NCI-H2171 (cell line): ENCODE measurements around the gene SMIM44.
A peak's percentile ranks its signal among the peaks of the same experiment; 100 is the strongest.
"Not testable (repeated sequence)": the region's sequence is repeated elsewhere in the genome, so short reads cannot be mapped to it uniquely, and the experiment has no call there.

ENCODE experiments used
- DNase-seq: peaks from one replicate; lab custom pipeline; 2025; lab: John Stamatoyannopoulos, UW

SMIM44 gene

DNA sequence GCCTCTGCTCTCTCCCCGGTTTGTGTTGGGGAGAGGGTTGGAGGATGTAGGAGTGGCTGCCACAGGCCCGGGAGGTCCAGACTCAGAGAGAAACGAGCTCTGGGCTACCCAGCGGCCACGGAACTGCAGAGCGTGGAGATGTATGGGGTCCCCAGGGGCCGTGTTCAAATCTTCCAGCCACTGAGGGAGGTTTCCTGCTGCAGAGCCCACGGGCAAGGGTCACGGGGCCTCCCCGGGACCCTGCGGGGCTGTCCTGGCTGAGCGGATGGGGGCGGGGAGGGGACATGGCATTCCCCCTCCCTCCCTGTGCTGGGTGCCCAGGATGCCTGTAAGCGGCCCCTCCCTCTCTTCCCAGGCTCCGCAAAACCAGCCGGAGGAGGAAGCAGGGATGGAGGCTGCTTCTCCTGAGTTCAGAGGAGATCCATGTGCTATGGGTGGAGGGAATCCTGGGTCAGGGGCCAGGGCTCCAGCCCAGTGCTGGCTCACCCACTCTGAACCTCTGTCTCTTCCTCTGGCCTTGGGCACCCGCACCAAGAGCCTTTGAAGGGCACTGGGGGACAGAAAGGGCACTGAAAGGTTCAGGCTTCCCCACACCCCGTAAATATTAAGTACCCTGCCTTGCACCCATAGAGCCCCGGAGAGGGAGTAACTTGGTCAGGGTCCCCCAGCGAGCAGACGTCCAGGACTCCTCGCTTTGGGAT is 25.6 kb downstream of the SMIM44 start:
- no peak for DNase-seq

GRCh38 chr19:3456925-3457527 is 26.2 kb downstream of the SMIM44 start:
- no peak for DNase-seq

GRCh38 chr19:3455960-3456601 is 27.2 kb downstream of the SMIM44 start:
- DNase-seq: no peak

- no peak for DNase-seq
Measured at GRCh38 chr19:3455393-3455955, 27.8 kb downstream of the SMIM44 start.

DNA sequence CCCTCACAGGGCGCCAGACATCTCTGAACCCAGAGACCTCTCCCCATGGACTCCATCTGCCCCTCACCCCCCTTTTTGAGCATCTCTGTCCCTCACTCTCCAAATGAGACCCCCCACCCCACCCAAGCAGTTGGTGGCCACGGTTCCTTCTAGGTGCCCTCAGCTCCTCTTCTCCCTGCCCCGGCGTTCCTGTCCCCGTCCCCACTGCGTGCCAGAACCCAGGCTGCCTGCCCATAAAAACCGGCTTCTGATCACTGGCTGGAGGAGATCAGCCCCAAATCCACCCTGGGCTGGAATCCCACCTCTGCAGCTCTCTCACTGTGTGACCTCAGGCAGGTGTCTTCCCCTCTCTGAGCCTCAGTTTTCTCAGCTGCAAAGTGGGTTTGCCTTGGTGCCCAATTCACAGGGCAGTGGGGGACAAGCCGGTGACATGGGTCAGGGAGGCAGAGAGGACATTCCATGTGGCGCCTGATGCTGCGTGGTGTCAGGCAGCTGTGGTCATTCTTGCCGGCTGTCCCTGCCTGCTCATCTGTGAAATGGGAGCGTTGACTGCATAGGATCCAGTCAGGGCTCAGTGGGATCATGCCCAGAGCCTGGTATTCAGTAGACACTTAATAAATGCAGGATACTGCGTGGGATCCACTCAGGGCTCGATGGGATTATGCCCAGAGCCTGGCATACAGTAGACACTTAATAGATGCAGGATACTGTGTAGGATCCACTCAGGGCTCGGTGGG is 28.4 kb downstream of the SMIM44 start:
- DNase-seq: no peak

DNA sequence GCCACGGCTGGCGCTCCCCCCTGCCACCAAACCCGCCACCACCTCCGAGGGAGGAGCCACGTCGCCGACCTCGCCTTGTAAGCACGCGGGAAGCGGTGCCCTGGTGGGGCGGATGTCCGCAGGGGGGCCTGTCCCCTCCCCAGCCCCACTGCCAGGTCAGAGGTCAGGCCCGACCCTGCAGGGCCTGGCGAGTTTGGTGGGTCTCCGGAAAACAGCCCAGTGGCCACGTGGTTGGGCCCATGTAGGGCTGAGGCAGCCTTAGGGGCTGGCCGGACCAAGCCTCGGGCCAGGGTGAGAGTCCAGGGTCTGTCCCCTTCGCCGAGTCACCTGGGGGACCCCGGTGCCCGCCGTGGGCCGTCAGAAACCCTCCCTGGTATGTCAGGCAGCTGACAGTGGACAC is 29.4 kb downstream of the SMIM44 start:
- no peak for DNase-seq

DNA sequence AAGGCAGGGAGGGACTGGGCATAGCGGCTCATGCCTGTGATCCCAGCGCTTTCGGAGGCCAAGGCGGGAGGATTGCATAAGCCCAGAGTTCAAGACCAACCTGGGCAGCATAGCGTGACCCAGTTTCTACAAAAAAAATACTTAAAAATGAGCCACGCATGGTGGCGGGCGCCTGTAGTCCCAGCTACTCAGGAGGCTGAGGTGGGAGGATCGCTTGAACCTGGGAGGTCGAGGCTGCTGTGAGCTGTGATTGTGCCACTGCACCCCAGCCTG is 30.4 kb downstream of the SMIM44 start:
- DNase-seq: not testable (repeated sequence)

DNA sequence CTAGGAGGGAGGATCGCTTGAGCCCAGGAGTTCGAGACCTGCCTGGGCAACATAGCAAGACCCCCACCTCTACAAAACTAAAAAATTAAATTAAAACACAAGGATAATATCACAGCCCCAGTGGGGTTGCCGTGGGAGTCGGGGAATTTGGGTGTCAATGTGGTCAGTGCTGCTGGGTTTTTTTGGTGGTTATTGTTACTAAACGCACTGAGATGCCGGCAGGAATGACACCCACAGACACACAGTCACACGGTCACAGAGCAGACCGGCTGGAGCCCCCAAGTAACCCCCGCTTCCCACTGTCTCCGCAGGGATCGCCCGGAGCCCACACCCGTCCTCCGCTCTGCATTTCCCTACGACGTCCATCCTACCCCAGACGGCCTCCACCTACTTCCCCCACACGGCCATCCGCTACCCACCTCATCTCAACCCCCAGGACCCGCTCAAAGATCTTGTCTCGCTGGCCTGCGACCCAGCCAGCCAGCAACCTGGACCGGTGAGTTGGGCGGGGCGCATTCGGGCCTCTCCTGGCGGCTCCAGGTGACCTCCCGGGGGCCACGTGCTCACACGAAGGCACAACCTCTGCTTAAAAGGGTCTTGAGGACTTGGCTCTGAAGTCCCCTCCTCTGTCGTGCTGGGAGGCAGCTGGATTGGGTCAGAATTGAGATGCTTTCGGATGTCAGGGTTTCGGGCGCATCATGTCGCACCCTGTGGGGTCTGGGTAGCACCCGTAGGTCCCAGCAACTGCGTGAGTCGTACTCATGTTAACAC is 30.9 kb downstream of the SMIM44 start:
- DNase-seq: no peak

GRCh38 chr19:3451451-3451866 is 31.8 kb downstream of the SMIM44 start:
- DNase-seq: peak; percentile 60

- DNase-seq: no peak
Measured at GRCh38 chr19:3450796-3451411, 32.3 kb downstream of the SMIM44 start.

DNA sequence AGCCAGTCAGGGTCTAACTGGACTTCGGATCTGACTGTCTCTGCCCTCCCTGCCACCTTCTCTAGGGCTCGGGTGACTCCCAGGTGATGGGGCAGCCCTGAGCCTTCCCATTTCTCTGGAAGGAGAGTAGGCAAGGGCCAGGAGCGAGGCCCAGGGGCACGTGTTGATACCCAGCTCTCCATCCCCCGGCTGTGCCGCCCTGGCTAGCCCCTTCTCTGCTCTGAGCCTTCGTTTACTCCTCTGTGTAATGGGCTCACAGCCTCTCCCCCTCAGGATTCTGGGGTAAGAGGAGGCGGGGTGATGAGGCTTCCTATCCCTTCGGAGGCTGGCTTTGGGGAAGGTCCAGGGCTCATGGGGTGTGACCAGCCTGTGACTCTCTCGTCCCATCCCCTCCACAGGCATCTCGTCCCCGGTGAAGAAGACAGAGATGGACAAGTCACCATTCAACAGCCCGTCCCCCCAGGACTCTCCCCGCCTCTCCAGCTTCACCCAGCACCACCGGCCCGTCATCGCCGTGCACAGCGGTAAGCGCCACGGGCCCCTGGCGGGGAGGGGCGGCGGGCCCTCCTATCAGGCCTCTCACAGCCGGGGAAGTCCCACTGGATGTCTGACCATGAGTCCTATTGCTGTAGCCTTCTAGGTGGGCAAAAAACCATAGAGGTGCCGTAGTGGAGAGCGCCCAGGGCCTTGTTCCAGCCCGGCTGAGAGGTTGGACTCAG is 34.5 kb downstream of the SMIM44 start:
- no peak for DNase-seq

DNA sequence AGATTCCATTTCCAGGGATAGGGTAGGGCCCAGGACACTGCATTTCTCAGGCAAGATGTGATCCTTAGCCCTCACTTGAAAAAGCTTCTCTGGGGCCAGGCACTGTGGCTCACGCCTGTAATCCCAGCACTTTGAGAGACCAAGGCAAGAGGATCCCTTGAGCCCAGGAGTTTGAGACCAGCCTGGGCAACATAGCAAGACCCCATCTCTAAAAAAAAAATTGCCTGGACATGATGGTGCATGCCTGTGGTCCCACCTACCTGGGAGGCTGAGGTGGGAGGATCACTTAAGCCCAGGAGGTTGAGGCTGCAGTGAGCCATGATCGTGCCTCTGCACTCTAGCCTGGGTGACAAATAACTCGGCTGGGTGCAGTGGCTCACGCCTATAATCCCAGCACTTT is 36.6 kb downstream of the SMIM44 start:
- DNase-seq: not testable (repeated sequence)

DNA sequence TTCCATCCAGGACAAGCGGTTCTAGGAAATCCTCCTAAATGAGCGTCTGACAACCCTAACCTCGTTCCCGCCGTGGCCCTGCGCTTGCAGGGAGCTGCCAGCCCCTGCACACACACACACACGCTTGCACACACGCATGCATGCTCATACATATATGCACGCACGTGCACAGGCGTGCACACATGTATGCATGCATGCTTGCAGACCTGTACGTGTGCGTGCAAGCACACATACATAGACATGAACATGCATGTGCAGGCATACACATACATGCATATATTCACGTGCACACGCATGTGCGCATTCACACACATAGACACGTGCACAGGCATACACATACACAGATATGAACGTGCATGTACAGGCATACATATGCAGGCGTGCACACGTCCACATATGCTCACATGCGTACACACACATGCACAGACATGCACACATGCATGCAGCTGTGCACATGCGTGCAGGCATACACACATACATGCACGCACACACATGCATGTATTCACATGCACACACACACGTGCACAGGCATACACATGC is 38.5 kb downstream of the SMIM44 start:
- no peak for DNase-seq

- no peak for DNase-seq
Measured at GRCh38 chr19:3443840-3444694, 39.2 kb downstream of the SMIM44 start.

DNA sequence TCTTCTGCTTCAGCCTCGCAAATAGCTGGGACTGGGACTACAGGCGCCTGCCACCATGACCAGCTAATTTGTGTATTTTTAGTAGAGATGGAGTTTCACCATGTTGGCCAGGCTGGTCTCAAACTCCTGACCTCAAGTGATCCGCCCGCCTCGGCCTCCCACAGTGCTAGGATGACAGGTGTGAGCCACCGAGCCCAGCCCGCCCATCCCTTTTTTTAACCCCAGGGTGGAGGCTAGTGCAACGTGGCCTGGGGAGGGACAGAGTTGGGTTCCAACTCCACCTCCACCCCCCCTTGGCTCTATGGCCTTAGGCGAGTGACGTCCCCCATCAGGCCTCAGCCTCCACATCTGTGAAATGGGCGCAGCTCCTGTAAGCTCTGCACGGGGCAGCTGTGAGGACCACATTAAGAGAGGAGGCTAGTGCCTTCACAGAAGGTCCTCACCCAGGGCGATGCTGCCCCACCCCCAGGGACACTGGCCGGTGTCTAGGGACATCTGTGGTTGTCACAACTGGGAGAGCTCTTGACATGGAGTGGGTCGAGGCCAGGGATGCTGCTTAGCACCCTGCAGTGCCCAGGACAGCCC is 40.7 kb downstream of the SMIM44 start:
- DNase-seq: no peak

GRCh38 chr19:3441986-3442329 is 41.3 kb downstream of the SMIM44 start:
- DNase-seq: no peak

- no peak for DNase-seq
Measured at GRCh38 chr19:3441089-3441985, 41.9 kb downstream of the SMIM44 start.

DNA sequence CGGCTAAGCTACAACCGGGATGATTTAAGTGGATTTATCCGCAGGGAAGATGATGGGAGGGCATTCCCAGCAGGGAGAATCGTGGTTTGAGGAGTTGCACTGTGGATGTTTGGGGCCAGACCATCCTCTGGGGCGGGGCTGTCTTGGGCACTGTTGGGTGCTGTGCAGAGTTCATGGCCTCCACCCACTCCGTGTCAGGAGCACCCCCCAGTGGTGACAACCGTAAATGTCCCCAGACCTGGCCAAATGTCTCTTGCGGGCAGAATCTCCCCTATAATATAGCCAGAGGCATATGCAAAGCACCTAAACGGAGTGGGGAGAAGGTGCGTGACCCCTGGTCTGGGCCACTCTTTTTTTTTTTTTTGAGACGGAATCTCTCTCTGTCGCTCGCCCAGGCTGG is 43.2 kb downstream of the SMIM44 start:
- no peak for DNase-seq
